Endothelial cell of umbilical vein (primary cell): ENCODE data around the gene MED26. TPM values are rescaled to one million over a fixed set of nuclear protein-coding genes. Genes with fewer than 3 reads are reported as not detected.

Experiments used
- BruUV-seq: library from RNA; stranded (reverse); fragments of 400-500 nt; replicated peaks from 2 replicates; lab custom pipeline; 2021; lab: Mats Ljungman, UMichigan
- CTCF ChIA-PET: fragments of 300-600, 350-600 bp; sonication (Branson Sonifier 250); formaldehyde crosslinking; loops from one replicate; lab custom pipeline; 2021; ENCODE audit warnings: antibody characterized with exemption, inconsistent platforms; lab: Charles Lee
- POLR2A ChIA-PET: fragments of 300-600, 350-600 bp; sonication (Branson Sonifier 250); formaldehyde crosslinking; loops from one replicate; lab custom pipeline; 2021; ENCODE audit warnings: antibody characterized with exemption, inconsistent platforms; lab: Charles Lee
- DNase-seq: peaks from one replicate; pipeline ENCODE4 v3.0.0-alpha.2; 2011; ENCODE audit warnings: low read depth, low spot score
- FAIRE-seq: peaks from 2 replicates; lab custom pipeline; 2011; peaks lifted over from hg19 to GRCh38; lab: Jason Lieb, UNC
- H2AFZ ChIP-seq: 2 replicates; pipeline ENCODE4 v1.6.0; 2012; ENCODE audit warnings: low read depth, low read length, control low read depth, inconsistent platforms
- H3K27ac ChIP-seq: 2 replicates; pipeline ENCODE4 v1.5.1; 2011; ENCODE audit warnings: low read depth, mild to moderate bottlenecking, control low read depth, low read length, moderate library complexity; ENCODE audit not compliant: insufficient read depth
- H3K27me3 ChIP-seq, 2 experiments: 2 replicates each; pipeline versions ENCODE4 v1.6.0 to v1.6.1; 2011; ENCODE audit warnings: low read length in 2 of 2, mixed read lengths in 1 of 2; ENCODE audit not compliant: control insufficient read depth in 2 of 2, insufficient read depth in 2 of 2
- H3K36me3 ChIP-seq, 2 experiments: 2 replicates in 1 of 2; 3 replicates in 1 of 2; pipeline ENCODE4 v1.5.1; 2011; ENCODE audit warnings: low read length in 2 of 2, mild to moderate bottlenecking in 1 of 2, moderate library complexity in 1 of 2; ENCODE audit not compliant: control insufficient read depth in 2 of 2, insufficient read depth in 2 of 2; ENCODE audit errors: extremely low read depth in 1 of 2
- H3K4me1 ChIP-seq: 3 replicates; pipeline ENCODE4 v1.5.1; 2011; ENCODE audit warnings: mild to moderate bottlenecking, low read length; ENCODE audit not compliant: control insufficient read depth, insufficient read depth; ENCODE audit errors: extremely low read depth
- H3K4me2 ChIP-seq: 2 replicates; pipeline ENCODE4 v1.6.1; 2011; ENCODE audit warnings: low read length, control low read depth, mixed read lengths; ENCODE audit not compliant: insufficient read depth
- H3K4me3 ChIP-seq, 3 experiments: fragments of 200-600 bp in 1 of 3; sonication (generic), shearing (Covaris generic) in 1 of 3; replicated peaks in 1 of 3; 2 replicates each; pipeline ENCODE4 v1.5.1; 2011 to 2016; ENCODE audit warnings: control low read depth in 3 of 3, low read length in 3 of 3, mild to moderate bottlenecking in 2 of 3, inconsistent platforms in 1 of 3, low read depth in 1 of 3, moderate library complexity in 1 of 3; ENCODE audit not compliant: insufficient read depth in 1 of 3
- H3K79me2 ChIP-seq: 2 replicates; pipeline ENCODE4 v1.6.0; 2012; ENCODE audit warnings: low read length, inconsistent platforms; ENCODE audit not compliant: control insufficient read depth, insufficient read depth
- H3K9ac ChIP-seq: replicated peaks from 2 replicates; pipeline ENCODE3; 2011; ENCODE audit warnings: low read length, control low read depth; ENCODE audit not compliant: insufficient read depth; ENCODE audit errors: extremely low read depth
- H3K9me1 ChIP-seq: replicated peaks from 3 replicates; pipeline ENCODE4 v1.6.0; 2011; ENCODE audit warnings: mild to moderate bottlenecking, low read length; ENCODE audit not compliant: control insufficient read depth, insufficient read depth; ENCODE audit errors: extremely low read depth
- H3K9me3 ChIP-seq: replicated peaks from 2 replicates; pipeline ENCODE4 v1.5.1; 2012; ENCODE audit warnings: low read length, inconsistent platforms; ENCODE audit not compliant: control insufficient read depth, insufficient read depth
- H4K20me1 ChIP-seq: replicated peaks from 2 replicates; pipeline ENCODE3; 2011; ENCODE audit warnings: mild to moderate bottlenecking, low read length; ENCODE audit not compliant: control insufficient read depth, insufficient read depth; ENCODE audit errors: extremely low read depth
- CTCF ChIP-seq, 2 donors: IDR thresholded peaks; 1 replicate in 1 of 2; 2 replicates in 1 of 2; pipeline ENCODE4 v1.5.1; 2011; ENCODE audit warnings: low read length in 2 of 2, mild to moderate bottlenecking in 2 of 2, moderate library complexity in 2 of 2, control low read depth in 1 of 2, inconsistent platforms in 1 of 2, low read depth in 1 of 2; ENCODE audit not compliant: insufficient read depth in 1 of 2; ENCODE audit errors: extremely low read depth in 1 of 2
- EZH2 ChIP-seq: IDR thresholded peaks from 2 replicates; pipeline ENCODE4 v1.6.1; 2012; ENCODE audit warnings: borderline replicate concordance, low read depth, mild to moderate bottlenecking, moderate library complexity, low read length, inconsistent platforms; ENCODE audit not compliant: severe bottlenecking
- FOS ChIP-seq: IDR thresholded peaks from 2 replicates; pipeline ENCODE4 v1.6.1; 2011; ENCODE audit warnings: mild to moderate bottlenecking, low read length, moderate library complexity, borderline replicate concordance; ENCODE audit not compliant: insufficient read depth
- GATA2 ChIP-seq: IDR thresholded peaks from 2 replicates; pipeline ENCODE4 v1.7.0; 2011; ENCODE audit warnings: low read depth, mild to moderate bottlenecking, moderate library complexity, mixed read lengths, low read length; ENCODE audit not compliant: insufficient read length, insufficient read depth
- JUN ChIP-seq: IDR thresholded peaks from 2 replicates; pipeline ENCODE4 v1.6.1; 2011; ENCODE audit warnings: borderline replicate concordance, low read depth; ENCODE audit not compliant: insufficient read length, insufficient read depth
- MAX ChIP-seq: IDR thresholded peaks from 2 replicates; pipeline ENCODE4 v1.6.1; 2011; ENCODE audit not compliant: insufficient read depth, insufficient read length
- MYC ChIP-seq: IDR thresholded peaks from one replicate; pipeline ENCODE4 v1.6.1; 2011; ENCODE audit warnings: mild to moderate bottlenecking, low read depth, low read length
- POLR2A ChIP-seq: IDR thresholded peaks from 2 replicates; pipeline ENCODE4 v1.6.1; 2012; ENCODE audit warnings: low read depth, mild to moderate bottlenecking, control low read depth, low read length
- POLR2AphosphoS5 ChIP-seq: IDR thresholded peaks from 2 replicates; pipeline ENCODE4 v1.6.1; 2012; ENCODE audit warnings: low read depth, mild to moderate bottlenecking, control low read depth, low read length, moderate library complexity; ENCODE audit not compliant: insufficient read depth
- dilution Hi-C: fragments of 300-500 bp; cut with MboI; formaldehyde crosslinking; loops from one replicate; pipeline ENCODE4 v1.15.0; 2019; ENCODE audit warnings: low sequenced_read_pairs; ENCODE audit not compliant: extremely low pct_ligation_motif_present
- intact Hi-C: fragments of 100-400 bp; cut with micrococcal nuclease; formaldehyde crosslinking; loops from one replicate; pipeline ENCODE4 v1.10.0; 2022
- polyA plus RNA-seq, 4 experiments: library from polyadenylated mRNA; depleted of rRNA in 3 of 4; stranded (reverse) in 3 of 4; unstranded in 1 of 4; fragments of >200 nt; gene quantifications; 2 replicates each; pipeline versions ENCODE4 v1.2.1 to v1.2.3, GENCODE V29; 2011 to 2012; ENCODE audit warnings: missing spikeins in 1 of 4
- total RNA-seq: library from RNA; stranded (reverse); gene quantifications from 2 replicates; pipeline ENCODE4 v1.2.3, GENCODE V29; 2021

MED26 gene
- total and polyA plus RNA-seq, 2 donors (not counting 3 experiments of a cell fraction or from before 2014, with no cell fraction given) = 5.6 to 13.4 TPM

GRCh38 chr19:16657384-16657783 is 29.4 kb upstream of the MED26 start:
- Histone ChIP-seq H3K36me3 (peaks cover 6 to 19% of the 10 kb centered on the region in 2 experiments), H3K4me2 (no peak overlapping the region), H3K4me1 (peaks cover 11% of the 10 kb centered on the region), H3K9me3 (no peaks in the 10 kb centered on the region), H3K4me3 (no peak overlapping the region), H4K20me1 (peaks cover 2% of the 10 kb centered on the region), H3K27ac (no peak overlapping the region), H3K27me3 (no peaks in the 10 kb centered on the region), H3K79me2 (peaks cover 27% of the 10 kb centered on the region), H3K9me1 (no peaks in the 10 kb centered on the region), H3K9ac (no peak overlapping the region), H2AFZ (no peak overlapping the region)
- FAIRE-seq (no peak), DNase-seq (no peak)
- ChIA-PET CTCF (no interaction called here), POLR2A (no interaction called here)
- intact Hi-C loops (no loop called here), dilution Hi-C loops (no loop called here)
- no TSS peak for BruUV-seq
- TF ChIP-seq FOS (no peak), MYC (no peak), MAX (no peak), POLR2A (no peak), GATA2 (no peak), POLR2AphosphoS5 (no peak), CTCF (IDR thresholded peaks at IDR 0.05; ENCODE audit: extremely low read depth in 1 of 2, insufficient read depth in 1 of 2, low read depth in 1 of 2, low read length in 2 of 2) (no peak), EZH2 (no peak), JUN (no peak)
